Gastrocnemius medialis (tissue), 4 donors: ENCODE data around the gene DNAH2. TPM values are rescaled to one million over a fixed set of nuclear protein-coding genes. Genes with fewer than 3 reads are reported as not detected.

Experiments used
- ATAC-seq, 2 donors: fragments of 150-250 bp; one replicate each; pipeline ENCODE4 v1.9.1; 2016
- DNase-seq, 2 donors: peaks; one replicate each; pipeline ENCODE4 v3.0.0-alpha.2; 2019
- H3K27ac ChIP-seq, 4 donors: fragments of 200-600 bp; sonication (generic); 1 replicate in 1 of 4; 2 replicates in 3 of 4; pipeline ENCODE4 v1.5.1; 2016 to 2018; ENCODE audit warnings: mild to moderate bottlenecking in 2 of 4, moderate library complexity in 1 of 4
- H3K27me3 ChIP-seq, 3 donors: fragments of 200-600 bp; sonication (generic) in 2 of 3; 1 replicate in 1 of 3; 2 replicates in 2 of 3; pipeline versions ENCODE4 v1.5.1 to v1.6.0; 2016 to 2019; ENCODE audit warnings: mild to moderate bottlenecking in 1 of 3, moderate library complexity in 1 of 3
- H3K36me3 ChIP-seq, 2 donors: fragments of 200-600 bp; sonication (generic) in 1 of 2; one replicate each; pipeline ENCODE4 v1.5.1; 2017 to 2018
- H3K4me1 ChIP-seq, 2 donors: fragments of 200-600 bp; sonication (generic) in 1 of 2; one replicate each; pipeline ENCODE4 v1.5.1; 2016 to 2017; ENCODE audit warnings: mild to moderate bottlenecking in 2 of 2
- H3K4me3 ChIP-seq, 4 donors: fragments of 200-600 bp; sonication (generic) in 3 of 4; 1 replicate in 1 of 4; 2 replicates in 3 of 4; pipeline ENCODE4 v1.5.1; 2016 to 2019; ENCODE audit warnings: mild to moderate bottlenecking in 2 of 4
- H3K9me3 ChIP-seq, 3 donors: fragments of 200-600 bp; sonication (generic) in 2 of 3; 1 replicate in 1 of 3; 2 replicates in 2 of 3; pipeline ENCODE4 v1.5.1; 2016 to 2019
- POLR2A ChIP-seq, 2 donors: fragments of 450-650 bp; IDR thresholded peaks; one replicate each; pipeline ENCODE4 v1.6.1; 2017; ENCODE audit warnings: antibody characterized with exemption in 2 of 2, mild to moderate bottlenecking in 2 of 2, moderate library complexity in 2 of 2
- in situ Hi-C, 4 donors: fragments of 200-750 bp; cut with MboI; loops; one replicate each; pipeline versions ENCODE4 v1.15.0 to v1.8.0; 2017; ENCODE audit warnings: low sequenced_read_pairs in 4 of 4
- intact Hi-C: fragments of 100-400 bp; cut with DNase I; formaldehyde crosslinking; loops from one replicate; pipeline ENCODE4 v1.15.1; 2023; ENCODE audit warnings: low total_unique reads
- total RNA-seq, 4 donors: library from RNA; depleted of rRNA; stranded (reverse); fragments of >200 nt; gene quantifications; one replicate each; pipeline versions ENCODE4 v1.1.0 to v1.2.3, GENCODE V29; 2016
- TF ChIP-seq, protein P1 (sequence below), 5 experiments: fragments of 450-650 bp in 3 of 5; fragments of 200-600 bp in 2 of 5; sonication (generic) in 2 of 5; IDR thresholded peaks in 4 of 5; conservative IDR thresholded peaks in 1 of 5; 1 replicate in 4 of 5; 2 replicates in 1 of 5; pipeline ENCODE4 v1.5.1; 2016 to 2019; ENCODE audit warnings: antibody characterized with exemption in 5 of 5, mild to moderate bottlenecking in 3 of 5, moderate library complexity in 3 of 5

DNAH2 gene
- total RNA-seq, 4 donors from 2014 or later: not detected

- H3K4me1 ChIP-seq: no peaks in the 10 kb centered on the region
- H3K27me3 ChIP-seq: no peaks in the 10 kb centered on the region
- in situ Hi-C loops: loop anchor here in 2 of 4 donors (25.0 kb wide), 2 partner anchors 154 to 254 kb away; partner anchors contain the start of gene CHD3 (in 1 of the 2)
- TF ChIP-seq, protein P1, sequence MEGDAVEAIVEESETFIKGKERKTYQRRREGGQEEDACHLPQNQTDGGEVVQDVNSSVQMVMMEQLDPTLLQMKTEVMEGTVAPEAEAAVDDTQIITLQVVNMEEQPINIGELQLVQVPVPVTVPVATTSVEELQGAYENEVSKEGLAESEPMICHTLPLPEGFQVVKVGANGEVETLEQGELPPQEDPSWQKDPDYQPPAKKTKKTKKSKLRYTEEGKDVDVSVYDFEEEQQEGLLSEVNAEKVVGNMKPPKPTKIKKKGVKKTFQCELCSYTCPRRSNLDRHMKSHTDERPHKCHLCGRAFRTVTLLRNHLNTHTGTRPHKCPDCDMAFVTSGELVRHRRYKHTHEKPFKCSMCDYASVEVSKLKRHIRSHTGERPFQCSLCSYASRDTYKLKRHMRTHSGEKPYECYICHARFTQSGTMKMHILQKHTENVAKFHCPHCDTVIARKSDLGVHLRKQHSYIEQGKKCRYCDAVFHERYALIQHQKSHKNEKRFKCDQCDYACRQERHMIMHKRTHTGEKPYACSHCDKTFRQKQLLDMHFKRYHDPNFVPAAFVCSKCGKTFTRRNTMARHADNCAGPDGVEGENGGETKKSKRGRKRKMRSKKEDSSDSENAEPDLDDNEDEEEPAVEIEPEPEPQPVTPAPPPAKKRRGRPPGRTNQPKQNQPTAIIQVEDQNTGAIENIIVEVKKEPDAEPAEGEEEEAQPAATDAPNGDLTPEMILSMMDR (IDR thresholded peaks at IDR 0.05 in 4 of 5, conservative IDR thresholded peaks at IDR 0.05 in 1 of 5): no peak
- no peak for TF ChIP-seq POLR2A (IDR thresholded peaks at IDR 0.05)
- no peaks in the 10 kb centered on the region for H3K9me3 ChIP-seq
- DNase-seq: no peak
- H3K4me3 ChIP-seq: no peak overlapping the region
- H3K36me3 ChIP-seq: no peaks in the 10 kb centered on the region
- intact Hi-C loops: no loop called here
- no peak for ATAC-seq
- no peak overlapping the region for H3K27ac ChIP-seq
Measured at GRCh38 chr17:7732981-7733539, 15.5 kb downstream of the DNAH2 start.

GRCh38 chr17:7737601-7738000, 20.1 kb downstream of the DNAH2 start:
- Histone ChIP-seq H3K4me3 (no peak overlapping the region), H3K4me1 (no peaks in the 10 kb centered on the region), H3K27ac (no peak overlapping the region), H3K27me3 (peaks cover 0 to 10% (median 7%) of the 10 kb centered on the region in 3 donors), H3K9me3 (no peaks in the 10 kb centered on the region), H3K36me3 (no peaks in the 10 kb centered on the region)
- intact Hi-C loops (no loop called here), in situ Hi-C loops (loop anchor here in 2 of 4 donors (25.0 kb wide), 2 partner anchors 150 to 250 kb away; partner anchors contain the start of gene CHD3 (in 1 of the 2))
- no peak for ATAC-seq
- TF ChIP-seq, protein P1 (IDR thresholded peaks at IDR 0.05 in 4 of 5, conservative IDR thresholded peaks at IDR 0.05 in 1 of 5): no peak
- no peak for TF ChIP-seq POLR2A (IDR thresholded peaks at IDR 0.05)
- no peak for DNase-seq

DNA sequence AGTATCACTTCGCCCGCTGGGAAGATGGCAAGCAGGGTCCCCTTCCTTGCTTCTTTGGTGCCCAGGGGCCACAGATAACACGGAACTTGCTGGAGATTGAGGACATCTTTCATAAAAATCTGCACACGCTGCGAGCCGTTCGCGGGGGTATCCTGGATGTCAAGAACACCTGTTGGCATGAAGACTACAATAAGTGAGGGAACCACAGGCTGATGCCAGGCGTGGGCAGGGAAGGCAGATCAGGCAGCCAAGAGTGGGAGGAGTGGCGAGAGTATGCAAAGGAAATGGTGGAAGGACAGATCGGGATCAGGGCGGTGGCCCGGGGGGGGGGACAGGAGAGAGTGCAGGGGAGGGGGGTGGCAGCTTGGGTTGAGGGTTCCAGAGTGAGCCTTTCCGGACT, 22.2 kb downstream of the DNAH2 start:
- no peak overlapping the region for H3K4me3 ChIP-seq
- no peak for ATAC-seq
- no peaks in the 10 kb centered on the region for H3K9me3 ChIP-seq
- no peak for DNase-seq
- H3K36me3 ChIP-seq: no peaks in the 10 kb centered on the region
- intact Hi-C loops (loop anchor here (5.0 to 10.0 kb wide), 5 partner anchors 83 to 315 kb away; partner anchors contain the start of genes CYB5D1, NAA38 and TMEM88), in situ Hi-C loops (loop anchor here in 2 of 4 donors (25.0 kb wide), 2 partner anchors 148 to 248 kb away; partner anchors contain the start of gene CHD3 (in 1 of the 2))
- no peak overlapping the region for H3K27ac ChIP-seq
- peaks cover 0 to 10% (median 7%) of the 10 kb centered on the region in 3 donors for H3K27me3 ChIP-seq
- H3K4me1 ChIP-seq: no peaks in the 10 kb centered on the region
- TF ChIP-seq, protein P1 (IDR thresholded peaks at IDR 0.05 in 4 of 5, conservative IDR thresholded peaks at IDR 0.05 in 1 of 5): no peak
- no peak for TF ChIP-seq POLR2A (IDR thresholded peaks at IDR 0.05)

DNA sequence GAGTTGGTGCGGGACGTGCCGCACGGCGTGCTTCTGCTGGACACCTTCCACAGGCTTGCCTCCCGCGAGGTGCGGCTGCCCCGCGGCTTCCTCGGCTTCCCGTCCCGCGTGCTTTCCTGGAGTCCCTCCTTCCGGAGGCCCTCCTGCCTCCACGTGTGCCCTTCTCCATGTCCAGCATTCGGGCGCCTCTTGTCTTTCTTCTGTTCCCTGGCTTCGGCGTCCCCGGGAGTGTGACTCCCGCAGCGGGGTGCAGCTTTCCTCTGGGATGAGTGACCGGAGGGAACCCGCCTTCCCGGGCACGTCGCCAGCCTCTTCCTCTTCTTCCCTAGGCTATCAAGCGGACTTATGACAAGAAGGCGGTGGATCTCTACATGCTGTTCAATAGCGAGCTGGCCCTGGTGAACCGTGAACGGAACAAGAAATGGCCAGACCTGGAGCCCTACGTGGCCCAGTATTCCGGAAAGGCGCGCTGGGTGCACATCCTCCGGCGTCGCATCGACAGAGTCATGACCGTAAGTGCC, 23.0 kb downstream of the DNAH2 start:
- Histone ChIP-seq H3K27me3 (peaks cover 0 to 10% (median 7%) of the 10 kb centered on the region in 3 donors), H3K27ac (no peak overlapping the region), H3K4me3 (peak overlapping the region in 3 of 4 donors; percentile 13 to 25 (median 15)), H3K9me3 (no peaks in the 10 kb centered on the region), H3K4me1 (no peaks in the 10 kb centered on the region), H3K36me3 (no peaks in the 10 kb centered on the region)
- no peak for ATAC-seq
- intact Hi-C loops (loop anchor here (5.0 to 10.0 kb wide), 5 partner anchors 82 to 314 kb away; partner anchors contain the start of genes CYB5D1, NAA38 and TMEM88), in situ Hi-C loops (loop anchor here in 2 of 4 donors (25.0 kb wide), 2 partner anchors 147 to 247 kb away; partner anchors contain the start of gene CHD3 (in 1 of the 2))
- DNase-seq: no peak
- TF ChIP-seq POLR2A (IDR thresholded peaks at IDR 0.05): no peak
- TF ChIP-seq, protein P1 (IDR thresholded peaks at IDR 0.05 in 4 of 5, conservative IDR thresholded peaks at IDR 0.05 in 1 of 5): no peak
